IPS DF 4.7 (cell line): ENCODE measurements around the gene MAB21L2.
"Not testable (repeated sequence)": the region's sequence is repeated elsewhere in the genome, so short reads cannot be mapped to it uniquely, and the experiment has no call there.

ENCODE experiments used
- DNase-seq: peaks from one replicate; pipeline ENCODE4 v3.0.0-alpha.2; 2013; ENCODE audit warnings: low spot score; ENCODE audit errors: extremely low read depth

The MAB21L2 gene

DNA sequence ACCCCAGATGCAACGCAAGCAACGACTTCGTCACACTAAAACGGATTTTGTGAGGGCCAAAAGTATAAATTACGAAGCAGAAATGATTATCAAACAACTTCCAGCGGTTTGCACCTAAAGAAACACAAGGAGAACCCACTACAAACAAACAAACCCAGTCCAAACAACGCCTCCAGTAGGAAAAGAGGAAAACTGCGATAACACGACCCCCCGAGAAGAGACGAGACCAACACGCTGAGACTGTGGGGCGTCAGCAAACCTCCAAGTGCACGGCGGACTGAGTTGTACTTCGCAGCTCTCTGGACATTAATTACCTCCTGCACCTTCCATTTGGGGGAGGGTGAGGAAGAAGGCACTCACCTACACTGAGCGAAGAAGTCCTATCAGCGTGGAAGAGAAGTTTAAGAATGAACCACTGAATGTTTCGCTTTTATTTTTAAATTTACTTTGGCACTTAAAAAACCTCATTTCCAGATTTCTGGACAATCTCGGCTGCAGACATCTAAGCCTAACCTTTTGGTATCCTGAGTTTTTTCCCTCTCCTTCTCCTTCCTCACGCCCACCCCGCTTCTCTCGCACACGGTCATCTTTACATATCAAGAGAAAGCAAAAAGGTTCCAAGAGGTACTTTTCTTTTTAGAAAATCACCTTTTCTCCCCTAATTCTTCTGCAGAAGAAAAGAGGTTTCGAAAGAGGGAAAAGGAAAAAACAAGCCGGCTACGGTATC, at the start of gene MAB21L2:
Gene MAB21L2, plus strand, starts transcription at position 6 of the 727 bp plus-strand sequence. CDS start 879 bp downstream, outside the sequence.
- no peak for DNase-seq

DNA sequence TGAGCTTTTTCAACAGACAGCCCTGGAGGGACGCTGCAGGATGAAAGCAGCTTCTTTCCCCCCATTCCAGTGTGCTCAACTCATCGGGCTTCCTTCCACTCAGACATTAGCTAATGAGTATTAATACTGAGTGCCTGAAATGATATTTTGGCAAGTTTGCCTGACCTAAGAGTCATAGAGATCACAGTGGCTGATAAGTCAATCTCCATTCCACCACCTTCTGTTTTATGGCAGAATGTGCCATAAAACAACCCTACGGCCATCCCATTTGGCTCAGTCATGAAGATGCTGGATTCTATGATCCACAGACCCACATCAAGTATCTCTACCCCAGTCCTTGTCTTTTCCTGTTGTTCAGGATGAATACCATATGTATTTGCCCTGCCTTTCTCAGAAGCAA, 48.3 kb upstream of the MAB21L2 start:
- DNase-seq: no peak

DNA sequence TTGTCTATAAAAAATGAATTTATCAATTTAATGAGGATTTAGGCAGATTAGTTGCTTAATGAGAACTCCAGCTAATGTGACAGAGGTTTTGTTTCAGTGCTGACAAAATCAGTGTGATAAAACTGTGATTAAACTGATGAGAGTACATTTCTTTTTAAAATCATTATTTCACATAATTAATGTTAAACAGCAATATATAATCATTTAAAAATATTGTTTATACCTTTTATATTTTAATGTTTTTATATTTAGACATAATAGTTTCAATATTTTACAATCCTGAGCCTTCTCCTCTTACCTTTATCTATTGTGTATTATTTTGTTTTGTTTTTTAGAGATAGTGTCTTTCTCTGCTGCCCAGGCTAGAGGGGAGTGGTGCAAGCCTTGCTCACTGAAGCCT, 47.1 kb upstream of the MAB21L2 start:
- DNase-seq: no peak

DNA sequence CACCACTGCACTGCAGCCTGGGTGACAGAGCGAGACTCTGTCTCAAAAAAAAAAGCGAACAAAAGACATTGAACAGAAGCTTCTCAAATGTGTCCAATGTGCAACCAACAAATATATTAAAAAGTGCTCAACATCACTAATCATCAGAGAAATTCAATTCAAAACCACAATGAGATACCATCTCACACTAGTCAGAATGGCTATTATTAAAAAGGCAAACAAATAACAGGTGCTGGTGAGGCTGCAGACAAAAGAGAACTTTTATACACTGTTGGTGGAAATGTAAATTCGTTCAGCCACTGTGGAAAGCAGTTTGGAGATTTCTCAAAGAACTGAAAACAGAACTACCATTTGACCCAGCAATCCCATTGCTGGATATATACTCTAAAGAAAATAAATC, 44.0 kb upstream of the MAB21L2 start:
- not testable (repeated sequence) for DNase-seq

DNA sequence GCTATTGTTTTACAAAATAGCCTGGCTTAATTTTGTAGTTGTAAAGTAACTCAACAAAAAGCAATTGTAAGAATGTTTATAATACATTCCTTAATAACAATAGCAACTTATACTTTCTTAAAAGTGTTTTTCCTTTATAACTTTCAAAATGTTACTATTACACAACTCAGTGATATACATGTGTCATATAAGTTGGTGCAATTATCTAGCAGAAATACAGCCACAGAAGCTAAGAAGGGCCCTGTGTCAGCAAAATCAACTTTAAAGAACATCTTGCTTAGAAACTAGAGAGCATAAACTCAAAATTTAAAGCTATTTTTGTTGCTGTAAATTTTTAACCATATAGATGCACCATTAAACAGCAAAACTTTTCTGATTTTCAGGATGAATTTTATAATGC, 41.4 kb upstream of the MAB21L2 start:
- no peak for DNase-seq

DNA sequence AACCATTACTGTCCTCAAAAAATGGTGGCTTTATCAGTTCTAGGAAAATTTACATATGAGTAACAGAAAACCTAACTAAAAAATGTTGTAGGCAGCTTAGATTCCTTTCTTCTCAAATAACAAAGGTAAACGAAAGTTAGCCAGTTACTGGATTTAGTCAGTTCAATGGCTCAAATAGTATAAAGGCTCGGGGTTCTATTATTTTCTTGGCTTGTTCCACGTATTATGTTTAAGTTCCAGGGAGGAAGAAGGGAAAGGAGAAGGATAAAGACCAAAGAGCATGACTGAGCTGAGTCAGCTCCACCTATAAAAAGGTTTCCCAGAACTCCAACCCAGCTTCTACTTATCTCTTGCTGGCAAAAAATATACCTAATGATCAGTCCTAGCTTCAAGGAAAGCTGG, 41.0 kb upstream of the MAB21L2 start:
- no peak for DNase-seq

DNA sequence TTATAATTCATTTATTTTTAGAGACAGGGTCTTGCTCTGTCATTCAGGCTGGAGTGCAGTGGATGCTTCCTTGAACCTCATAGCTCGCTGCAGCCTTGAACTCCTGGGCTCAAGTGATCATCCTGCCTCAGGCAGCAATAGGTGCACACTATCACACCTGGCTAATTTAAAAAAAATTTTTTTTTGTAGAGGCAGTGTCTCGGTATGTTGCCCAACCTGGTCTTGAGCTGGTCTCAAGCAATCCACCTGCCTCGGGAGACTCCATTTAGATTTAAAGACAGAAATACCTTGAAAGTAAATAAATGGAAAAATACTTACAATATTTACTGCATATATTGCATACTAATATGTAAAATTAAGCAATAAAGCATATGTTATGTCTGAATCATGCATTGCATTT, 40.3 kb upstream of the MAB21L2 start:
- DNase-seq: no peak

DNA sequence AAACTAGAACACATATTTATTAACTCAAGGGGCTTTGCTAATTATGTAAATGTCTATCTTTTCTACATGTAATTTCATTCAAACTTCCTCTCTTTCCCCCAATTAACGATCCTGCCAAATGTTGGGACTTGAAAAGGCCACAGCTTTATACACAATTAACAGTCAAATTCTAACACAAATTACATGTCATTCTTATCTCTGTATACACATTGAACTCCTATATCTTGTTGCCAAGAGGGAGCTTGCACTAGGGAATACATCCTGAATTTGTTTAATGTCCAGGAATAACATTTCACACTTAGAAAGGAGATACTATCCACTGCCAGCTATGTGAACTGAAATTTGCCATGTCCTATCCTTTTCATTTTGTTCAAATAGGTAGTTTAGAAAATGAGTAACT, 38.9 kb upstream of the MAB21L2 start:
- no peak for DNase-seq

DNA sequence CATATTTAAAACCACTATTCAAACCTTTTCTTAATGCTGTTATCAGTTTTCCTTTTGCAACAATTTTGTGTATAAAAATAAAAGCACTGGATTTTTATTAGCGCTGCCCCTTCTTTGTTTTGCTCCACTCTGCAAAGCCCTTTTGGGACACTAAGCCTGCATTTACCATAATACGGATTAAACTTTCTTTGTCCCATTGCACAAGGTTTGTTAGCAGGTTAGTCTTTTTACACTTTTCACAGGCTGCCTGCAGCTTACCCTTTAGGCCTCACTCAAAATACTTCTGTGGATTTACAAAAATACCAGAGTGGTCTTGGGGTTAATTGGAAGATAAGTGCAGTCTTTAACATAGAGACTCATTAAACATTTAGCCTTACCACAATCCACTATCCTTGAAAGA, 35.7 kb upstream of the MAB21L2 start:
- no peak for DNase-seq

DNA sequence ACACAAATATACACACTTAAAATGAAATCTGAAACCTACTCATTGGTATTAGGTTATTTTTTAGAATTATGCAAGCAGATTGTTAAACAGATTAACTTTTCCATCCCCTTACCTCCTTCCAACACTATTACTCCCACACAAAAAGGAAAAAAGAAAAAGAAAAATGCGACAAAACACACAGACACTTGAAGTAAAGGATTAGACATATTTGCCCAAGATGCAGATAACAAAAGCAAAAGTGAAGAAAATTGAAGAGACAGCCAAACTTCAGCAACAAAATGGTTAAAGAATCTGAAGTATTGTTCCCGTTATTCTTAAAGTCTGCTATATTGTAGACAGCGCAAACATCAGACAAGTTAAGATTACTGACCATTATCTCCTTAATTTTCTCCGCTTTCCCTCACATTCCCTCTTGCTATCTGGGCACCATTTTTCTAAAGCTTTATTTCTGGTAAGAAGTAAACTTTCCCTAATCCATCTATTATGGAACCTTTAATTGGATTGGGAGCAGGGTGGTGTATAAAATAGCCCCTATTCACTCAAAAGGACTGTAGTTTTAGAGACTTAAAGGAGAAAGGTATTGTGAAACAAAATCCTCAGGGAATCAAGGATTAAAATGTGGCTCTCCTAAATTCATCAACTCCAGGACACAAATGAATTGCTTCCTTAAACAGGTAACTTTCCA, 34.7 kb upstream of the MAB21L2 start:
- no peak for DNase-seq

DNA sequence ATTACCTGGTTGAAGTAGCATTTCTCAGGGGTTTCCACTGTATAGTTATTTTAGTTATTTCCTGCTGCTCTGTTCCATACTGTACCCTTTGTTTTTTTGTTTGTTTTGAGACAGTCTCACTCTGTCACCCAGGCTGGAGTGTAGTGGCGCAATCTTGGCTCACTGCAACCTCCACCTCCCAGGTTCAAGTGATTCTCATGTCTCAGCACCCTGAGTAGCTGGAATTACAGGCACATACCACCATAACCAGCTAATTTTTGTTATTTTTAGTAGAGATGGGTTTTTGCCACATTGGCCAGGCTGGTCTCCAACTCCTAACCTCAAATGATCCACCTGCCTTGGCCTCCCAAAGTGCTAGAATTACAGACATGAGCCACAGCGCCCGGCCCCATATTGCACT, 24.1 kb upstream of the MAB21L2 start:
- not testable (repeated sequence) for DNase-seq

DNA sequence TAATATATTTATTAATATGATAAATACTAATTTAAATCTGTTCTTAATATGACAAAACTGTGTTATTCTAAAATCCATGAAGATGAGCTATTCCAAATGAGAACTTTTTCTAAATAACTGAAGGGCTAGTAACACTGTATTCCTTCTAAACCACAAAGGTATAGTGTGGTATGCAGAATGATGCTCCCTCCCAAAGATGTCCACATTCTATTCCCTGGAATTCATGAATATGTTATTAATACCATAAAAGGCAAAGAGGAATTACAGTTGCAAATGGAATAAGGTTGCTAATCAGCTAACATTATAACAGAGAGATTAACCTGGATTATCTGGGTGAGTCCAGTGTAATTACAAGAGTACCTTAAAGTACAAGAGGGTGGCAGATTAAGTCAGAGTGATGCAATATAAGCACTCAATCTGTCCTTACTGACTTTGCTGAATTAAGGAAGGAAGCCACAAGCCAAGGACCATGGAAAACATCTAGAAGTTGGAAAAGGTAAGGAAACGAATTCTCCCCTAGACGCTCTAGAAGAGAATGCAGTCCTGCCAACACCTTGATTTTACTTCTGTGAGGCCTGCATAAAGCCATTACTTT, 20.7 kb upstream of the MAB21L2 start:
- DNase-seq: no peak

DNA sequence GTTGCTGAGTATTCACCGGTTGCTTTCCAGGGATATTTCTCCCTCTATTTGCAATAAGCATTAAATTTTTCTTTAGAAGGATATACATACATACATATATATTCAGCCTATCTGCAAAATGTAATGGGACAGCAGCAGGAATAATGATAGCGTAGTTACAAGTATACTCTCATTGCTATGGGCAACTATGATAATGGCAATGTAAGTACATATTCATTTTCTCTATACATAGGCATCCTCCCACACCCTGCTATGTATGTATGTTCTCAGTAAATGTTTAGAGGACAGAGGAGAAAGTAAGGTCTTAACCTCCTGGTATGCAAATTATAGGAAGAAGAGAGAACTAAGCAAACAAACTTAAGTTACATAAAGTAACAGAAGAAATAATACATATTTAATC, 19.7 kb upstream of the MAB21L2 start:
- no peak for DNase-seq

DNA sequence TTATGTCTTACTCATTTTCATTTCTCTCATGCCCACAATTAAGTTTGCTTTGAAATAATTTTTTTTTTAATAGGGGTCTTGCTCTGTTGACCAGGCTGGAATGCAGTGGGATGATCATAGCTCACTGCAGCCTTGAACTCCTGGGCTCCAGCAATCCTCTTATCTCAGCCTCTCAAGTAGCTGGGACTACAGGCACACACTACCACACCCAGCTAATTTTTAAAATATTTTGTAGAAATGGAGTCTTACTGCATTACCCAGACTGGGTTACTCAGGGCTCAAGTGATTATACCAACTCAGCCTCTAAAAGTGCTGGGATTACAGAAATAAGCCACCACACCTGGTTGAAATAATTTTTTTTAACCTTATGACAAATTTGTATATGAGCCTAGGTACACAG, 19.2 kb upstream of the MAB21L2 start:
- no peak for DNase-seq

DNA sequence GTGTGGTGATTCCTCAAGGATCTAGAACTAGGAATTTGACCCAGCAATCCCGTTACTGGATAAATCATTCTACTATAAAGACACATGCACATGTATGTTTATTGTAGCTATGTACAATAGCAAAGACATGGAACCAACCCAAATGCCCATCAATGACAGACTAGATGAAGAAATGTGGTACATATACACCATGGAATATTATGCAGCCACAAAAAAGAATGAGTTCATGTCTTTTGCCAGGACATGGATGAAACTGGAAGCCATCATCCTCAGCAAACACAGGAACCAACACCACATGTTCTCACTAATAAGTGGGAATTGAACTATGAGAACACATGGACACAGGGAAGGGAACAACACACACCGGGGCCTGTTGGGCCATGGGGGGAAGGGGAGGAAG, 17.0 kb upstream of the MAB21L2 start:
- not testable (repeated sequence) for DNase-seq

DNA sequence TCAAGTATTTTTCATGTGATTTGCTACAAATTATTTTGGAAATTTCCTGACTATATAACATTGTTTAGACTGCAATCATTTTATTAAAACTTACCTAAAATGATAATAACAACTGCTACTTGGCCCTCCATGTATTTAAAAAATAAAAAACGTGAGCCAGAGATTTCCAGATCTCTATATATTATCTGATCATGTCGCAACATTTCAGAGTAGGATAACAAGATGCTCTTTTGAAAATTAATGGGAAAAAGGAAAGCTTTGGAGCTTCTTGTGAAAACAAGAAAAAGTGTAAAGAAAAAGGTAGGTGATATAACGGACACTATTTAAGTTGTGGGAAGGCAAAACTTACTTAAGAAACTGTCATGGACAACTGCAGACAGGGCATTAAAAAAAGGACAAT, 14.9 kb upstream of the MAB21L2 start:
- no peak for DNase-seq

DNA sequence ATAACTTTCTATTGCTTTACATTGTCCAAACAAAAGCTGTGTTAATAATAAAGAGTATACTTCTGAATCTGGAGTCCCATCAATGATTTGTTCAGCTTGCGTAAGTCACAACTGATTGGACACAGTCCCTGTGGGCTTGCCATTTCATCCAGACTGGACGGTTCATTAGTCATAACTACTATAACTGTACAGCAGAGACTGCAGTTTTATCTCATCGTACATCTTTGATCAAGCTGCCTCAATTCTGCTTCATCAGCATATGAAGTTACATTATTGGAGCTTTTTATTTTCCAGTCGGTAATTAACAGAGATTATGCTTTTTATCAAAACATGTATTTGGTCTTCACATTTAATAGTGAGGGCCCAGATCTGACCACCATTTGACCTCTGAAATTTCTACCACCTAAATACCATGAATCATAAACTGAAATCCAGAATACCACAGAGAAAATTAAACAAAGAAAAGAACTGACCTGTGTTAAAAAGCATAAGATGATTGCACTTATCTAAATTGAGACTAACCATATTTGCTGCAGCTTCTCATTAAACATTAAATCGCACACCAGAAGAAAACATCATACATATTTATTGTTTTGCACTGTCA, 12.5 kb upstream of the MAB21L2 start:
- DNase-seq: no peak

DNA sequence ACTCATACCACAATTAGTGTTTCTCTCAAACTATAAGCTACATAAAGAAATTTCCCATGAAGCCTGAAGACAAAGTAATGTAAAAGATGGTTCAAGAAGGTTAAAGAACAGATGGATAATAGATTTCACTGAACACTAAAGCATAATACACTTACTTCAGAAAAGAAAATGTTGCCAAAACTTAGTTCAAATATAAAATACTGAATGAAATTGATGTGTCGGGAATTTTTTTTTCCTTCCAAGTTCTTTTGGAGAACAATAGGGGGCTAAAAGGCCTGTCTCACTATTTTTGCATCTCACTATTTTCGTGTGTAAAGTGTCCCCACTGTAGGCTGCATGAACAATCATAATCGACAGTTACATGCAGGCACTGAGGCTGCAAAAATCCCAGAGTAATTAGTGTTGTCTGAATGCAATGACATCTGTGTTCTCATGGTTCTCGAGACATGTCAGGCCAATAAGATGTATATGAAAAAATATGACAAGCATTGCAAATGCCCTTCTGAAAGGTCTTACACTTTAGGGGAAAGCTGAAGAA, 11.9 kb upstream of the MAB21L2 start:
- no peak for DNase-seq

DNA sequence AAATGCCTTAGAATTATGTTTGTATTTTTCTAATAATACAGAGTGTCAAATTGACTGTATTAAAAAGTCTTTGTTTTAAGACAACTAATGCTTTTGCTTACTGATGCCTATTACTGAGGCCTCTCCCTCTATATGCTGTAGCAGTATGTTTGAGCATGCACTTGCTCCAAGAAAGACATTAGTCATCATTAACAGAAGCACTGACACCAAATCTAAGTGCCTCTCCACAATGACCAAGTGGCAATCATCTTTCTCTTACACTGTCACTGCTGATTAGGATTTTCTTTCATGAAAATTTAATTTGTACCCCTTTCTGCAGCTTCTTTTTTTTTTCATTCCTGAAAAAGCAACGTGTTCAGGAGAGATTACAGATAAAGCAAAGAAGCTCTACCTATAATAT, 11.1 kb upstream of the MAB21L2 start:
- DNase-seq: no peak

DNA sequence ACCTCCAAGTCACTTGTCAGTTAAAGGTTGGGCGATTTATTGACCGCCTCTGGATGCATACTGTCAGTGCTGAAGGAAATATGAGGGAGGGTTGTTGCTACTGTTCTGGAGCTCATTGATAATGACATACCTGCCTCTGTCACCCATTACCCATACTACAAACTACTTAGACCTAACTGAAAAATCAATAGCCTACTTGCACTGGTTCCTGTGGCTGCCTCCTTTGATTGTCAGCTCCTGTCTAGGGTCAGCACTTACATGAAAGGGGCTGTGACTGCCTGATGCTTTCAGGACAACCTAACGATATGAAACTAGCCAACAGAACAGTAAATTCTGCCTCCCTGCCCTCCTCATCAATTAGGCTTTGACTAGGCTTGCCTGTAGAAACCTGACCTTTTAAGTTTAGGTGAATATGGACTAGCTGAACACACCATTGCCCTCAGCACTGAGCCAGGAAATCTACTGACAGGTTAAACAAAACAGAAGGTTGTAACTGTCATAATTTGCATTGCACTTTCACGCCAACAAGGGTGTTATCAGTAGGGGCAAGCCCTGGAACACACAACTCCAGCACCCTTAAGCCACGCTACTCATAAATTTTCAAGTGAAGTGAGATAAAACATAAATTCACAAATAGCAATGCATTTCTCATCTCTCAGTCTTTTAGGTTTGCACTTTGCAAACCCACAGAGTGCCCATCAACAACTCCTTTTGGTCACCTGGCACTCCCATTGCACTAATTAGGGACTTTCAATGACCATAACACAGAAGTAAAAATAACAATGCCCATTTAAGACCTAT, 9.0 kb upstream of the MAB21L2 start:
- DNase-seq: no peak

DNA sequence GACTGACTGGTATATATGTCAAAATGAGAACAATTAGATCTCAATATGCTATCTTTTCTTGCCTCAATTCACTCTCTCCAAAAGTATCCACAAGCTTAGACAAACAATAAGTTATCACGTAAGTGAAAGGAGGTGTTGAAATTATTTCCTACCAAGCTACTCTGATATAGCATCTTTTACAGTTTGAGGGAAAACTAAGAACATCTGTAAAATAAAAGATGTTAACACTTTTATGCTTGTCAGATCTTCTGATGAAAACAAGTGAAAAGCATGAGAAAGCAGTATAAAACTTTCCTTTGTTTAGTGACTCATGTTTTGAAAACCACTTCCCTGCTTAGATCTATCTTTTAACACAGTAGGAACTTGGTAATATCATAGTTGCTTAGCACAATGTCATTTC, 8.4 kb upstream of the MAB21L2 start:
- DNase-seq: no peak
